Tibial nerve (tissue), 3 donors: Measurements from ENCODE around the gene GMPPA.

ENCODE experiments used
- CTCF ChIP-seq, 5 experiments: fragments of 200-600 bp in 3 of 5; fragments of 450-650 bp in 2 of 5; sonication (generic) in 3 of 5; IDR thresholded peaks; one replicate each; pipeline ENCODE4 v1.5.1; 2016 to 2019; ENCODE audit warnings: antibody characterized with exemption in 5 of 5, mild to moderate bottlenecking in 3 of 5, moderate library complexity in 2 of 5
- POLR2A ChIP-seq, 2 donors: fragments of 450-650 bp; IDR thresholded peaks; one replicate each; pipeline ENCODE4 v1.6.1; 2017; ENCODE audit warnings: antibody characterized with exemption in 2 of 2, mild to moderate bottlenecking in 2 of 2, moderate library complexity in 2 of 2

GRCh38 chr2:219539926-219540678 lies 41.4 kb downstream of the GMPPA start:
- no peak for TF ChIP-seq CTCF (IDR thresholded peaks at IDR 0.05)
- no peak for TF ChIP-seq POLR2A (IDR thresholded peaks at IDR 0.05)
